ENCODE measurements around the gene KAZN. TPM values are rescaled to one million over a fixed set of nuclear protein-coding genes. Genes with fewer than 3 reads are reported as not detected.

Gene KAZN
- total and polyA plus RNA-seq, 10 donors, result 20.0 to 245 (median 144) TPM

DNA sequence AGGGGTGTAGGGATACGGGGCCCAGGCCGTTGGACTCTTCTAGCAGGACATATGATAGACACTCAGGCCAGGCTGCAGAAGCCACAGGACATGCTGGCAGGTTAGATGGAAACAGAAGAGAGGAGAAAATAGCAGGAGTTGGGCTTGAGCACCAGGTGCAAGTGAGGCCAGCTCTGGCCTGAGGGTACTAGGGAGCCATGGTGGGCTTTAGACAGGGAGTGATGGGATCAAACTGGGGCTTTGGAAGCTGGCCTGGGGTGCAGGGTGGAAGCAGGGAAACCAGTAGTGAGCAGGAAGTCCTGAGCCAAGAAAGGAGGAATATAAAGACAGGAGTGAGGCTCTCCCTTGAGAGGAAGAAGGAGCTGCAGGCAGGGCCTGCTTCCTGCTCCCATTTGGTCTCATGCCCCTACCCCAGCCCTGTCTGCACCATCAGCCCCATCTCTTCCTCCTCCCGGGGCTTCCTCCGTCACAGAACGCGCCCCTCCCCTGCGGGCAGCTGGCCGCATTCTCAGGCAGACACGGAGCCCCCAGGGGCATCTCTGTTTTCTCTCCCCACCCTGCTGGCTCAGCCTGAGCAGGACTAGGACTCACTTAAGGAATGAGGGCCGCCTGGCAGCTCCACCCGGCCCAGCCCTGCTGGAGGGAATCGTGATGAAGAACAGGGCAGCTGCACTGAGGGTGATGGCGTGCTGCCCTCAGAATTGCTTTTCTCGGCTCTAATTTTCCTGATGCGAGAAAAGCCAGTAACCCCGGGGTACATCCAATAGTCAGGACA is 389.5 kb downstream of the KAZN start:
- H3K4me3 ChIP-seq, result no peak overlapping the region
- H3K9me3 ChIP-seq, result no peaks in the 10 kb centered on the region
- H3K36me3 ChIP-seq, result peaks cover 0 to 8% (median 0%) of the 10 kb centered on the region in 6 donors
- intact Hi-C loops (cut with DNase I; ENCODE audit: low total_unique reads), result no loop called here
- peak overlapping the region in 5 of 8 donors; percentile 42 to 62 (median 51) for H3K27ac ChIP-seq
- WGBS, 5 donors, result 47 to 75% (median 69%) methylated on average over 15 to 16 of the region's 16 CpGs
- TF ChIP-seq POLR2A (IDR thresholded peaks at IDR 0.05), result no peak
- TF ChIP-seq POLR2AphosphoS5 (IDR thresholded peaks at IDR 0.05), result peak in 1 of 3 donors; percentile 49
- no peak for DNase-seq
- H3K27me3 ChIP-seq (replicated peaks in 1 of 7), result no peaks in the 10 kb centered on the region
- H3K4me1 ChIP-seq, result peaks cover 11 to 59% (median 36%) of the 10 kb centered on the region in 6 donors

DNA sequence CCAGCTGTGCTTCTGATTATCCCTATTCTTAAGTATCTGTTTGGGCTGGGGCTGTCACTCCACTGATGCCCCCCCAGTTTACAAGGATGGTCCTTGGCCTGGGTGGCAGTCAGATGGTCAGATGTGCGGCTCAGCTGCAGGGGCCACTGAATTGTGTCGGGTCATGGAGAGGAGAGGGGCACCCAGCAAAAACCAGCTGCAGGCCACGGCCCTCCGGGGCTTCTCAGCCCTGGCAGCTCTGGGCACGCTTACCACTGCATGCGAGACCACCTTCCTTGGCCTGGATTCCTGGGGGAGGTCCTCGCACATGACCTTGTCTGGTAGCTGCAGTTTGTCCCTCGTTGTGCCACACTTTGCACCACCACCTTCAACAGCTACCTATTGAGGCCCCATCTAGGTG is 390.2 kb downstream of the KAZN start:
- peaks cover 0 to 8% (median 0%) of the 10 kb centered on the region in 6 donors for H3K36me3 ChIP-seq
- H3K27ac ChIP-seq, result peak overlapping the region in 5 of 8 donors; percentile 42 to 62 (median 51)
- TF ChIP-seq POLR2AphosphoS5 (IDR thresholded peaks at IDR 0.05) (no peak), POLR2A (IDR thresholded peaks at IDR 0.05) (no peak)
- TF ChIP-seq, protein P1, sequence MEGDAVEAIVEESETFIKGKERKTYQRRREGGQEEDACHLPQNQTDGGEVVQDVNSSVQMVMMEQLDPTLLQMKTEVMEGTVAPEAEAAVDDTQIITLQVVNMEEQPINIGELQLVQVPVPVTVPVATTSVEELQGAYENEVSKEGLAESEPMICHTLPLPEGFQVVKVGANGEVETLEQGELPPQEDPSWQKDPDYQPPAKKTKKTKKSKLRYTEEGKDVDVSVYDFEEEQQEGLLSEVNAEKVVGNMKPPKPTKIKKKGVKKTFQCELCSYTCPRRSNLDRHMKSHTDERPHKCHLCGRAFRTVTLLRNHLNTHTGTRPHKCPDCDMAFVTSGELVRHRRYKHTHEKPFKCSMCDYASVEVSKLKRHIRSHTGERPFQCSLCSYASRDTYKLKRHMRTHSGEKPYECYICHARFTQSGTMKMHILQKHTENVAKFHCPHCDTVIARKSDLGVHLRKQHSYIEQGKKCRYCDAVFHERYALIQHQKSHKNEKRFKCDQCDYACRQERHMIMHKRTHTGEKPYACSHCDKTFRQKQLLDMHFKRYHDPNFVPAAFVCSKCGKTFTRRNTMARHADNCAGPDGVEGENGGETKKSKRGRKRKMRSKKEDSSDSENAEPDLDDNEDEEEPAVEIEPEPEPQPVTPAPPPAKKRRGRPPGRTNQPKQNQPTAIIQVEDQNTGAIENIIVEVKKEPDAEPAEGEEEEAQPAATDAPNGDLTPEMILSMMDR (IDR thresholded peaks at IDR 0.05 in 8 of 11, conservative IDR thresholded peaks at IDR 0.05 in 3 of 11), result no peak
- H3K4me1 ChIP-seq, result peaks cover 11 to 64% (median 38%) of the 10 kb centered on the region in 6 donors
- WGBS, 5 donors, result 86 to 92% (median 89%) methylated on average over 6 to 8 of the region's 8 CpGs
- no peaks in the 10 kb centered on the region for H3K9me3 ChIP-seq
- no peak for DNase-seq
- H3K4me3 ChIP-seq, result no peak overlapping the region
- intact Hi-C loops (cut with DNase I; ENCODE audit: low total_unique reads), result no loop called here
- no peaks in the 10 kb centered on the region for H3K27me3 ChIP-seq (replicated peaks in 1 of 7)

DNA sequence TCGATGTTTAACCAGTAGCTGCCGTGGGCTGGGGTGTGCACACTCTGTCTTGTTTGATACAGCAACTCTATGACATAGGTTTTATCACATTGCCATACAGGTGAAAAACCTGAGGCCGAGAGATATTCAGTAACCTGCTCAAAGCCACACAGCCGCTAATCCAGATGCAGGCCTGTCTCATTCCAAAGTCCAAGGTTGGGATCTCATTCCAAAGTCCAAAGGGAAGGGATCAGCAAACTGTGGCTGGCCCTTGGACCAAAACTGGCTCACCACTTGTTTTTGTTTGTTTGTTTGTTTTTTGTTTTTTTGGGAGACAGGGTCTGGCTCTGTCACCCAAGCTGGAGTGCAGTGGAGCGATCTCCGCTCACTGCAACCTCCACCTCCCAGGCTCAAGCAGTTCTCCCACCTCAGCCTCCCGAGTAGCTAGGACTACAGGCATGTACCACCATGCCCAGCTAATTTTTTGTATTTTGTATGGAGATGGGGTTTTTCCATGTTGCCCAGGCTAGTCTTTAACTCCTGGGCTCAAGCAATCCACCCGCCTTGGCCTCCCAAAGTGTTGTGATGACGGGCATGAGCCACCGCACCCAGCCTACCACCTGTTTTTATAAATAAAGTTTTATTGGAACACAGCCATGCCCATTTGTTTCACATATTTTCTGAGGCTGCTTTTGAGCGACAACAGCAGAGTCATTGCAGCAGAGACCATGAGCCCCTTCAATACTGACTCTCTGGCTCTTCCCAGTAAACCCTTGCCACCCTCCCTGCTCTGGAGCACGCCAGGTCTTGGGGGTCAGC is 391.6 kb downstream of the KAZN start:
- H3K9me3 ChIP-seq, result no peaks in the 10 kb centered on the region
- H3K36me3 ChIP-seq, result peaks cover 0 to 8% (median 0%) of the 10 kb centered on the region in 6 donors
- TF ChIP-seq, protein P1 (IDR thresholded peaks at IDR 0.05 in 8 of 11, conservative IDR thresholded peaks at IDR 0.05 in 3 of 11), result no peak
- TF ChIP-seq POLR2A (IDR thresholded peaks at IDR 0.05) (no peak), POLR2AphosphoS5 (IDR thresholded peaks at IDR 0.05) (no peak)
- no peak overlapping the region for H3K4me3 ChIP-seq
- intact Hi-C loops (cut with DNase I; ENCODE audit: low total_unique reads), result no loop called here
- no peak for DNase-seq
- 82 to 91% (median 84%) methylated on average over 12 of the region's 12 CpGs for WGBS, 5 donors
- peak overlapping the region in 2 of 8 donors; percentile 18 to 24 for H3K27ac ChIP-seq
- H3K4me1 ChIP-seq, result peaks cover 12 to 78% (median 48%) of the 10 kb centered on the region in 6 donors
- H3K27me3 ChIP-seq (replicated peaks in 1 of 7), result no peaks in the 10 kb centered on the region

DNA sequence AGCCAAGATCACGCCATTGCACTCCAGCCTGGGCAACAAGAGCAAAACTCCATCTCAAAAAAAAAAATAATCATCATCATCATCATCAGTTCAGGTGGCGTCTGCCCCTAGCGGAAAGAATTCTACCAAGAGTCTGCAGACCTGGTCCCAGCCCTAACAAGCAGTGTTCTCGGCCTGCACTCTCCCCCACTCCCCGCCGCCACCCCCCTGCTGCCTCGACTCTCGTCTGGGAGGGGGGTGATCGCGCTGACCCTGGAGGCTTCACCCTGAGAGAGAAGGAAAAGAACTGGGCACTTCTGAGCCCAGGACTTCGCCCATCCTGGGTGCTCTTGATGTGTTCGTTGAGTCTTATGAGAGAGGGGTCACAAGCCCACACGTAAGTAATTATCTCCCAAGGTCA is 394.9 kb downstream of the KAZN start:
- 74 to 91% (median 79%) methylated on average over 13 of the region's 13 CpGs for WGBS, 5 donors

More for the DNA sequence above, 394.9 kb downstream of the KAZN start:
- intact Hi-C loops (cut with DNase I; ENCODE audit: low total_unique reads), result no loop called here
- Histone ChIP-seq H3K36me3 (peaks cover 0 to 8% (median 0%) of the 10 kb centered on the region in 6 donors), H3K4me3 (no peak overlapping the region), H3K4me1 (peaks cover 13 to 80% (median 50%) of the 10 kb centered on the region in 6 donors), H3K9me3 (no peaks in the 10 kb centered on the region), H3K27me3 (replicated peaks in 1 of 7) (no peaks in the 10 kb centered on the region), H3K27ac (peak overlapping the region in 5 of 8 donors; percentile 40 to 85 (median 77))
- no peak for DNase-seq
- TF ChIP-seq POLR2AphosphoS5 (IDR thresholded peaks at IDR 0.05), result peak in 1 of 3 donors; percentile 30
- TF ChIP-seq, protein P1 (IDR thresholded peaks at IDR 0.05 in 8 of 11, conservative IDR thresholded peaks at IDR 0.05 in 3 of 11), result no peak
- TF ChIP-seq POLR2A (IDR thresholded peaks at IDR 0.05), result no peak
